HL-60 (cell line): ENCODE data around the gene EPHA2.

Experiments used
- DNase-seq, 2 experiments: peaks; one replicate each; pipeline ENCODE4 v3.0.0-alpha.2; 2010 to 2020; ENCODE audit warnings: low read depth in 1 of 2, low spot score in 1 of 2
- H3K27ac ChIP-seq: fragments of 250-450 bp; sonication (Bioruptor Pico); replicated peaks from 2 replicates; pipeline ENCODE4 v1.5.1; 2020; ENCODE audit warnings: mild to moderate bottlenecking, moderate library complexity
- H3K27me3 ChIP-seq: fragments of 250-450 bp; sonication (Bioruptor Pico); 2 replicates; pipeline ENCODE4 v1.5.1; 2021; ENCODE audit warnings: mild to moderate bottlenecking, moderate library complexity; ENCODE audit not compliant: insufficient read depth, poor library complexity, severe bottlenecking
- H3K4me3 ChIP-seq: replicated peaks from 2 replicates; pipeline ENCODE4 v1.5.1; 2011; ENCODE audit warnings: mild to moderate bottlenecking, control low read depth, low read length; ENCODE audit not compliant: insufficient read depth
- CTCF ChIP-seq: IDR thresholded peaks from one replicate; pipeline ENCODE4 v1.5.1; 2011; ENCODE audit warnings: low read length, control low read depth, inconsistent platforms; ENCODE audit not compliant: insufficient read depth
- GABPA ChIP-seq: IDR thresholded peaks from 2 replicates; pipeline ENCODE4 v1.6.1; 2012; ENCODE audit warnings: low read depth
- POLR2AphosphoS5 ChIP-seq: IDR thresholded peaks from 2 replicates; pipeline ENCODE4 v1.6.1; 2012; ENCODE audit warnings: low read depth
- REST ChIP-seq: IDR thresholded peaks from 2 replicates; pipeline ENCODE4 v1.6.1; 2012; ENCODE audit warnings: low read depth; ENCODE audit not compliant: insufficient replicate concordance
- SPI1 ChIP-seq: IDR thresholded peaks from 2 replicates; pipeline ENCODE4 v1.6.1; 2012; ENCODE audit warnings: low read depth, mild to moderate bottlenecking, borderline replicate concordance

The EPHA2 gene

DNA sequence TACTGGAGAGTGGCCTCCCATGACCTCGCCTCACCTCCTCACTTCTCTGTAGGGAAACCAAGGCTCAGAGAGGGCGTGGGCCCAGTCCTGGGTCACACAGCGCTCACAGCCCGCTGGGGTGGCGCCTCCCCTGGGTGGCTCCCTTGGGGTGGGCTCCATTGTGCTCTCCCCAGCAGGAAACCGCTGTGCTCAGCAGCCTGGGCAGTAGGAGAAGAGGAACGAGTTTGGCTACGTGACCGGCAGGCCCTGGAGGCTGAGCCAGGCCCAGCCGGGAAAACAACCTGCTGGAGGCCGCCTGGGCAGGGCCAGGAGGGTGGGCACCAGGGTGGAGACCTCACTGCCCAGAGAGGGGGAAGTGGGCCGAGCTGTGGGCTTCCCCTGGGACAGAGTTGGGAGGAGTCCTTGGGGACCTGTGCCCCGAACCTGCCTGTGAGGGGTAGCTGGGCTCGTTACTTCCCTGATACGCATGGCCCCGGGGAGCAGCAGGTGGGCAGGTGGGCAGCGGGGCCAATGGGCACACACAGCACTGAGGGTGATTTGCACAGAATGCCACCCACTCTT lies 67.4 kb downstream of the EPHA2 start:
- Histone ChIP-seq H3K27me3 (no peaks in the 10 kb centered on the region), H3K27ac (no peak overlapping the region), H3K4me3 (no peak overlapping the region)
- no peak for DNase-seq
- TF ChIP-seq GABPA = no peak
- TF ChIP-seq REST = no peak
- no peak for TF ChIP-seq SPI1
- no peak for TF ChIP-seq CTCF
- no peak for TF ChIP-seq POLR2AphosphoS5

DNA sequence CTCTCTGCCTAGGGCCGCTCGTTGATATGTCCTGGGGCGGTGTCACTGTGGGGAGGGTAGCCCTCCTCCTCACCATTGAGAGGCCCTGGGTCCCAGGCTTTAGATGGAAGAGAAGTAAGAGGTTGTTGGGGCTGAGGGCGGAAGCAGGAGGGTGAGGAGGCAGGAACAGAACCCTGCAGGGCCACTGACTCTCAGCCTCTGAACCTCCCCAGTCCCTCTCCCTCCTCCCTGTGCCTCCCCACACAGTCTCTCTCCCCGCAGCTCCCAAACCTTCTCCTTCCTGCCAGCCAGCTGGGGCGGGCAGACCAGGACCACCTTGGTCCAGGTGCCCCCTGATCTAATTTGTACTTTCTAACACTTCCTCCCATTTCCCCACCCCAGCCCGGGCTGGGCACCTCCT lies 68.1 kb downstream of the EPHA2 start:
- no peak overlapping the region for H3K4me3 ChIP-seq
- no peak for DNase-seq
- H3K27me3 ChIP-seq = no peaks in the 10 kb centered on the region
- no peak for TF ChIP-seq GABPA
- no peak for TF ChIP-seq REST
- H3K27ac ChIP-seq = no peak overlapping the region

- Histone ChIP-seq H3K27me3 (no peaks in the 10 kb centered on the region), H3K27ac (no peak overlapping the region), H3K4me3 (no peak overlapping the region)
- no peak for DNase-seq
- no peak for TF ChIP-seq CTCF
- TF ChIP-seq SPI1 = peak; percentile 45; the same call in 1 of the 2 replicates
- no peak for TF ChIP-seq POLR2AphosphoS5
- TF ChIP-seq GABPA = no peak
- TF ChIP-seq REST = no peak
Measured at GRCh38 chr1:16085522-16085921, 70.3 kb downstream of the EPHA2 start.

DNA sequence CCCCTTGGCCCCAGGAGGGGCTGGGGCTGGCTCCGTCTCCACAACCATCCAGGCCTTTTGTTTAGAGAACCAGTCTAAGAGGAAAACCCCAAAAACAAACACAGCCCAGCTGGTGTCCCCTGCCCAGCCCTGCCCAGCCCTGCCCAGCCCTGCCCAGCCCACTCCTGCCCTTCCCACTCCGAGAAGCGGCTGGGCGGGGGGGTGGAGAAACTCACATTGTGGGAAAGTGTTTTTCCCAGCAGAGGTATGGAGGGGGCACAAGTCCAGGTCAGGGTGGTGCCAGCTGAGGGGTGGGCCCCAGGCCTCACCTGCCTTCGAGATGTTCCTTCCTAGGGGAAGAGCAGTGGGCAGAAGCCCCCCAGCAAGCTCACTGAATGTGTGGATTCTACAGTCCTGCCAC lies 72.4 kb downstream of the EPHA2 start:
- no peaks in the 10 kb centered on the region for H3K27me3 ChIP-seq
- no peak overlapping the region for H3K4me3 ChIP-seq
- TF ChIP-seq GABPA (no peak), REST (no peak), CTCF (no peak), SPI1 (no peak), POLR2AphosphoS5 (no peak)
- no peak overlapping the region for H3K27ac ChIP-seq
- DNase-seq = no peak
